C4-2B (cell line): ENCODE measurements around the gene ST3GAL6.

ENCODE experiments used
- H3K27ac ChIP-seq: fragments of 450-650 bp; 2 replicates; pipeline ENCODE4 v1.5.1; 2017
- ZFX ChIP-seq: fragments of 450-650 bp; IDR thresholded peaks from 2 replicates; pipeline ENCODE4 v1.6.1; 2017
- TF ChIP-seq, protein P1 (sequence below): fragments of 450-650 bp; conservative IDR thresholded peaks from 2 replicates; pipeline ENCODE4 v1.5.1; 2017; ENCODE audit warnings: mild to moderate bottlenecking

ST3GAL6 gene

DNA sequence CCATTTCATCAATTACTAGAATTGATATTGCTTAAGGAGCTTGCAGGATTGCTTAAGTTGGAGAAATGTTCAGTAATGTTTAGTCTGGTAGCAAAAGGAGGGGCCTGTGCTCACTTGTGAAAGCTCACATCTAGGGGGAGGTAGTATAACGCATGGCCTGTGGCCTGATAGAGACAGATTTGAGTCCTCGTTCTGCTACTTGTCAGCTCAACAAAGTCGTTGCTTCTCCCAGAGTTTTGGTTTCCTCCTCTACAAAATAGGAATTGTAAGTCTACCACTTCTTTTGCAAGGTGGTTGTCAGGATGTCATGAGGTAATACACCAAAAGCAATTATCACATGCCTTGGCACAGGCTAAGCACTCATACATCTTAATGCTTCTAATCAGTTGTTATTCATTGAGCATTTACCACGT is 1.3 kb downstream of the ST3GAL6 start:
- H3K27ac ChIP-seq: no peak overlapping the region
- TF ChIP-seq, protein P1, sequence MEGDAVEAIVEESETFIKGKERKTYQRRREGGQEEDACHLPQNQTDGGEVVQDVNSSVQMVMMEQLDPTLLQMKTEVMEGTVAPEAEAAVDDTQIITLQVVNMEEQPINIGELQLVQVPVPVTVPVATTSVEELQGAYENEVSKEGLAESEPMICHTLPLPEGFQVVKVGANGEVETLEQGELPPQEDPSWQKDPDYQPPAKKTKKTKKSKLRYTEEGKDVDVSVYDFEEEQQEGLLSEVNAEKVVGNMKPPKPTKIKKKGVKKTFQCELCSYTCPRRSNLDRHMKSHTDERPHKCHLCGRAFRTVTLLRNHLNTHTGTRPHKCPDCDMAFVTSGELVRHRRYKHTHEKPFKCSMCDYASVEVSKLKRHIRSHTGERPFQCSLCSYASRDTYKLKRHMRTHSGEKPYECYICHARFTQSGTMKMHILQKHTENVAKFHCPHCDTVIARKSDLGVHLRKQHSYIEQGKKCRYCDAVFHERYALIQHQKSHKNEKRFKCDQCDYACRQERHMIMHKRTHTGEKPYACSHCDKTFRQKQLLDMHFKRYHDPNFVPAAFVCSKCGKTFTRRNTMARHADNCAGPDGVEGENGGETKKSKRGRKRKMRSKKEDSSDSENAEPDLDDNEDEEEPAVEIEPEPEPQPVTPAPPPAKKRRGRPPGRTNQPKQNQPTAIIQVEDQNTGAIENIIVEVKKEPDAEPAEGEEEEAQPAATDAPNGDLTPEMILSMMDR: no peak
- no peak for TF ChIP-seq ZFX

DNA sequence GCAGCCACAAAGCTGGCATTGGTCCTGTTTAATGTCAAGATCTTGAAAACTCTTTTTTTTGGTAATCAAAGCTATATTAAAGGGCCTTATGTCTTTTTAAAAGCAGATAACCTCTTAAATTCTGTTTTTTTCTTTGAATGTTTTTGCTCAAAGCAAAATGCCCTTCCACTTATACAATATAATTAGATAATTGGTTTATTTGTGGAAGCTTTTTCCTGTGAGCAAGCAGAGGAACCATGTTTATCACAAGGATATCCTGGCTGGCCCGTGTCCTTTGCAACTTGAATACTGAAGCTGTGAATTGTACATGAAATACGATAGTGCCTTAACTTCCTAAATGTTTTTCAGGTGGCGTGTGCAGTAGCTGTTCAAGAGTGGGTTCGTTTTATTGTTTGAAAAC is 2.6 kb downstream of the ST3GAL6 start:
- TF ChIP-seq ZFX: no peak
- TF ChIP-seq, protein P1: no peak
- no peak overlapping the region for H3K27ac ChIP-seq

DNA sequence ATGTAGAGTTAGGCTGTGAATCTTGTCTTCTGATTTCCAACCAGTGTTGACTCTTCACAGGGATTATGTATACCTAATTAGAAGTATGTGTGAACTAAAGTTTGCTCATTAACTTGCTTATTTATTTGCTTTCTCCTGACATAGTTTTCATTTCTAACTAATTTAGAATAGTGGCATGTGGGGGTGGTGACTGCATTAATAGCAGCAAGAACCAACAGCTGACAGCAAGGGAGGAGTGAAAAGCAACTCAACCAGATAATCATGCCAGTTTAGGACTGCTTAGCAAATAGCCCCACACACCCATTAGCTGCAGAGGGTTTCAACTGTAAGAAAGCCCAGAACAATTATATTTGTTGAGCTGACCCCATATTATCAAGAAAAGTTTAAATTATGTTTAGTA is 3.8 kb downstream of the ST3GAL6 start:
- TF ChIP-seq ZFX: no peak
- TF ChIP-seq, protein P1: no peak
- H3K27ac ChIP-seq: no peak overlapping the region

DNA sequence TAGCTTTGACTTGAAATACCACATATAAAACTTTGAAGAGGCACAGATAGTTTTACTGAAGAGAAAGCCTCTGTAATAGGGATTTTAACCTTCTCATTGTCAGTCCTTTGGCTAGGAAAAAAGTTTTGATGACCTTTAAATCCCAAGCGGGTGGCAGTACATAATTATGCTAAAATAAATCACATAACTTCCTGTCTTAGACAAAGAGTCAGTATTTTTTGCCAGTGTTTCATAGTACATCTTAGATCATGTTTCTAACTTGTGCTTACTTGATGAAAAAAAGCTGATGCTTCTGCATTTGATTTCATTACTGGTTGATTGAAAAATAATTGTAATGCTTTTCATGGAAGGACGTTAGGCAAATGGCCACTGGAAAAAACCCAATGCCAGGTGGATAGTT is 5.8 kb downstream of the ST3GAL6 start:
- TF ChIP-seq, protein P1: no peak
- no peak for TF ChIP-seq ZFX
- H3K27ac ChIP-seq: no peak overlapping the region

DNA sequence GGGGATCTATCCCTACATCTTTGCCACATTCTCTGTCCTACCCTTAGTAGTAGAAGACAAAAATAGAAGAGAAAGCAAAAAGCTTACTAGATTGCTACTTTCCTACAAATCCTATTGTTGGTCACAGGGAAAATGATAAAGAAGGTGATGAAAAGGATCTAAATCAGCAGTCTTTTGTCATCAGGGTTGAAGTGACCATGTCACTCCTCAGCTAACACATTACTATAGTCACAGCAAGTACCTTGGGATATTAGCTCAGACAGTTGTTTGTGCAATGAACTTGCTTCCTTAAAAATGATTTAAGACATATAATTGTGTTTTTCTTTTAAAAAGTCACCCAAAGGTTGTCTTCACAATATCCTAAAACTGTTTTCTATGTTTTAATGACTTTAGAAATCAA is 6.3 kb downstream of the ST3GAL6 start:
- TF ChIP-seq, protein P1: no peak
- TF ChIP-seq ZFX: no peak
- H3K27ac ChIP-seq: no peak overlapping the region

DNA sequence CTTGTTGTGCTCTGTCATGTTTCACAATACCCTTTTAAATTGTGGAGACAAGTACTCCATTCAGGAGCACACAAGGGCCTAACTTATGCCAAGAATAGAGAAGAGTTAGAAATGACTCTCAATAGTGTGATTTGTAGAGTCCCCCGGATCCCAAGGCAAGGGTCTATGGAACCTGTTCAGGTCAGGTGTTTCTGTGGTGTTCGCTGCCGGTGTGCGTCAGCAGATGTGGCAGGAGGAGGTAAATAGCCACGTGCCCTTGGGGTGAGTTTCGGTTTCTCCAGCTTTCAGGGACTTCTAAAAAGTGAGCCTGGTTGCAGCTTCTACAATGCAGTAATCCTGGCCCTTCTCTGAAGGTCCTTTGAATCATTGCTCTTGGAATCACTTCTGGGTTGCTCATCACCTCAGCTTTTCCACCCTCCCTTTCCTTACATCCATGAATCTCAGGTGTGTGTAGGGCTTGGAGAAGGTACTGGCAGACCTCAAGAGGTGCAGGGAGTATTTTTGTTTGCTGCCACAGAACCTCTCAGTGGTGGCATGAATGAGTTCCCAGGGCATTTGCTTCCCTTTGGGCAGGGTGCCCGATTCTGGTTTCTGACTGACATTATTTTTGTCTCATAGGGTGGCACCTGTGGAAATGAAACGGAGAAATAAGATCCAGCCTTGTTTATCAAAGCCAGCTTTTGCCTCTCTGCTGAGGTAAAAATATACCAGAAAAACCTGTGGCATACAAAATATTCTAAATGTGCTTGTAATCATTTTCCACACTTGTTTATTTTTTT is 7.3 kb downstream of the ST3GAL6 start:
- no peak overlapping the region for H3K27ac ChIP-seq
- TF ChIP-seq, protein P1: no peak
- TF ChIP-seq ZFX: no peak

DNA sequence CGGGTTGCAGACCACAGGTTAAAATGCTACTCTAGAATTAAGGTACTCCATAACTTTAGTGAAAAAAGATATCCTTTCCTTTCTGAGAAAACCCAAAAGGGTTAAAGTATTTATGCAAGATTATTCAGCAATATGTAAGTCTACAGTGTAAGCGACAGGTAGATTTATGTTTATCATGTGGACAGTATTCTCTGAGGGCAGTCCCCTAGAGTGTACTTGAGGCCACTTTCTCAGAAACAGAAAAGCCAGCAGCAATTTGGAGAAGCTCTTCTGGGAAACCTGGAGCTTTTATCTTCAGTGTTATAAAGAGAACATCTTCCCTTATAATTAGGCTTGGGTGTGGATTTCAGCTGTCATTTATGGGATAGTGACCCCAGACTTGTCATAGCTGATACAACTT is 8.9 kb downstream of the ST3GAL6 start:
- TF ChIP-seq, protein P1: no peak
- TF ChIP-seq ZFX: no peak
- no peak overlapping the region for H3K27ac ChIP-seq
